LHCN-M2 (cell line): Measurements from ENCODE around the gene MX2. TPM values are rescaled to one million over a fixed set of nuclear protein-coding genes. Genes with fewer than 3 reads are reported as not detected.
"Not testable (repeated sequence)": the region's sequence is repeated elsewhere in the genome, so short reads cannot be mapped to it uniquely, and the experiment has no call there.

Experiments
- DNase-seq: peaks from one replicate; pipeline ENCODE4 v3.0.0-alpha.2; 2012; ENCODE audit warnings: low read depth
- polyA plus RNA-seq: library from polyadenylated mRNA; unstranded; fragments of >200 nt; gene quantifications from one replicate; pipeline ENCODE4 v1.2.1, GENCODE V29; 2012; ENCODE audit warnings: missing spikeins
- total RNA-seq: library from RNA; depleted of rRNA; stranded (reverse); fragments of >200 nt; gene quantifications from 2 replicates; pipeline ENCODE4 v1.2.3, GENCODE V29; 2014; rRNA removed

MX2 gene, protein sequence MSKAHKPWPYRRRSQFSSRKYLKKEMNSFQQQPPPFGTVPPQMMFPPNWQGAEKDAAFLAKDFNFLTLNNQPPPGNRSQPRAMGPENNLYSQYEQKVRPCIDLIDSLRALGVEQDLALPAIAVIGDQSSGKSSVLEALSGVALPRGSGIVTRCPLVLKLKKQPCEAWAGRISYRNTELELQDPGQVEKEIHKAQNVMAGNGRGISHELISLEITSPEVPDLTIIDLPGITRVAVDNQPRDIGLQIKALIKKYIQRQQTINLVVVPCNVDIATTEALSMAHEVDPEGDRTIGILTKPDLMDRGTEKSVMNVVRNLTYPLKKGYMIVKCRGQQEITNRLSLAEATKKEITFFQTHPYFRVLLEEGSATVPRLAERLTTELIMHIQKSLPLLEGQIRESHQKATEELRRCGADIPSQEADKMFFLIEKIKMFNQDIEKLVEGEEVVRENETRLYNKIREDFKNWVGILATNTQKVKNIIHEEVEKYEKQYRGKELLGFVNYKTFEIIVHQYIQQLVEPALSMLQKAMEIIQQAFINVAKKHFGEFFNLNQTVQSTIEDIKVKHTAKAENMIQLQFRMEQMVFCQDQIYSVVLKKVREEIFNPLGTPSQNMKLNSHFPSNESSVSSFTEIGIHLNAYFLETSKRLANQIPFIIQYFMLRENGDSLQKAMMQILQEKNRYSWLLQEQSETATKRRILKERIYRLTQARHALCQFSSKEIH
- total RNA-seq, result 0.26 and 0.69 TPM in 2 replicates
- 0.11 TPM for polyA plus RNA-seq

GRCh38 chr21:41361786-41362604, at the start of gene MX2:
MX2 (plus strand) TSS chr21:41362027; CDS start chr21:41376907, 14,880 bp downstream.
- peak; percentile 54 for DNase-seq

GRCh38 chr21:41313285-41314164, 48.3 kb upstream of the MX2 start:
- DNase-seq, result not testable (repeated sequence)

DNA sequence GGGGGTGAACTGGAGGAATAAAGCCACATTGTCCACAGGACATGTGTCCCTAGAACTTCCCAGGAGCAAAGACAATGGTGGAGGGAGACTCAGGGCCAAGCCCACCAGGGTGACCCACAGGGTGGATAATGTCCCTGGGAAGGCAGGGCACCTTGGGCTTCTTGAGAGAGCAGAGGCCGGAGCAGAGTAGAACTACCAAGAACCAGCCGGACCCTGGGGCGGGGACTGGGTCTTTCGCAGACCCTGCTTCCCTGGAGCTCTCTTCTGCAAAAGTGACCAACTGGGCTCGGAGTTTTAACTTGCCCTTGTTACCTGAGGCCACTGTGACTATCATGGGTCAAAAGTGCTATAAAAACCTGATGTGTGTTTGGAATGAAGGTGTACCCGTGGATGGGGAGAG, 46.1 kb upstream of the MX2 start:
- DNase-seq, result no peak

DNA sequence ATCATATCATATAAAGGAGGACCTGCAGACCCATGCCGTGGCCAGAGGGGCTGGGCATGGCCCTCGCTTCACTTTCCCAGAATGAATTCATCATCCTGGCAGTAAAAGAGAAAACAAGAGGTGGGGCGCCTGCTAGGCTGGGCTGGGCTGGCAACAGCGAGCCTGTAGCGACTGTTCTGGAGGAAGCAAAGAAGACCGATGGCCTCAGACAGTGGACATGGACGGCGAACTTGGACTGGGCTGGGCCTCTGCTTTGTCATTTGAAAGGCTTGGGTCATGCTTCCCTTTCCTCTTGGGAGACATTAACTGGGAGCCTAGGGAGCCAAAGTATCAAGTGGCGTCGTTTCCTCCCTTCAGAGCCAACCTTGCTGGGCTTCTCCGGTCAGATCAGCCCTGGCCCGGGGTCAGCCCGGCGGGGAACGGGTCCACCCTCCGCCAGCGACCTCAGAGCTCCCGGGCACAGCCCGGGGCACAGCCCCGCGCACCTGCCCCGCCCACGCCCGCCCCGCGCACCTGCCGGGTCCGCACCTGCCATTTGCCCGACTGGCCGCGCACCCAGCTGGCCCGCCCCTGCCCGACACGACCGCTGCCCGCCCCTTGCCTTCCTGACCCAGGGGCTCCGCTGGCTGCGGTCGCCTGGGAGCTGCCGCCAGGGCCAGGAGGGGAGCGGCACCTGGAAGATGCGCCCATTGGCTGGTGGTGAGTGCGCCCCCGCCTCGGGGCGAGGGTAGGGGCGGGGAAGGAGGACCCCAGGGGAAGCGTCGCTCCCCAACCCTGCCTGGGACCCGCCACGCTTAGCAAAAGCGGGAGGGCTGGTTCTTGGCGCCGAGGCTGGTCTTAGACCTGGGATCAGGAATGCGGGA, 45.4 kb upstream of the MX2 start, which contains the start of gene FAM3B:
Gene FAM3B (plus strand): TSS at position 602 of the 863 bp plus-strand sequence. CDS start 79 bp downstream, at position 681.
- DNase-seq, result no peak

DNA sequence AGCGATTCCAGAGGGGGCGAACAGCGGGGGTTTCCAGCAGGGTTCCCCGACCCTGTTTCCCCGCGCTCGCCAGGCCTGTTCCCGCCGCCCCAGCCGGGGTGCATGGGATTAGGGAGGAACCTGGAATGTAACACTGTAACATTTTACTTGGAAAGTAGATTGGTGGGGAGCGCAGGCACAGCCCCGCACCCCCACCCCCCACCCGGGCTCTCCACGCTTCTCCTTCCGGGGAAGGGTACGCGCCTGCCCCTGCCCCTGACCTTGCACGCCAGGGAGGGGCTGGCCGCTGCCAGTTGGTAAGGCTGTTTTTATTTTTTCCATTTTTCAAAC, 44.8 kb upstream of the MX2 start:
- no peak for DNase-seq

- DNase-seq, result no peak
Measured at GRCh38 chr21:41317458-41317857, 44.4 kb upstream of the MX2 start.

DNA sequence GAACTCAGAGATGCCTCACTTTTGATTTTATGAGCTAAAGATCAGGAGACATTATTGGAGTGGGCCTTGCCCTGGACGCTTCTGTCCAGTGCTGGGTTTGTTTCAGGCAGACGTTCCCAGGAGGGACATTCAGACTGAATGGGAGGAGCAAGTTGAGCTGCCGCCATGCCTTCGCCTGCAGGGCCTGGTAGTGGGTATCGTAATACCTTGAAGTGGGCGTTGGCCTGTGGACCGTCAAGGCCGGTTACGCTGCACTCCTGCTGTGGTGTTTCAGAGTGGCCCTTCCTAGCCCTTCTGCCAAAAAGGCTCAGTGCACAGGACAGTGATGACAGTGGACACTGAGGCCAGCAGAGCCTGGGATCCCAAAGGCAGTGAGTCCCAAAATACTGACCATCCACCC, 43.6 kb upstream of the MX2 start:
- no peak for DNase-seq

- no peak for DNase-seq
Measured at GRCh38 chr21:41319273-41319672, 42.6 kb upstream of the MX2 start.

GRCh38 chr21:41321211-41321907, 40.5 kb upstream of the MX2 start:
- DNase-seq, result no peak

GRCh38 chr21:41321908-41322495, 39.8 kb upstream of the MX2 start:
- no peak for DNase-seq

- no peak for DNase-seq
Measured at GRCh38 chr21:41322496-41323382, 39.1 kb upstream of the MX2 start.

- no peak for DNase-seq
Measured at GRCh38 chr21:41325138-41325912, 36.5 kb upstream of the MX2 start.

DNA sequence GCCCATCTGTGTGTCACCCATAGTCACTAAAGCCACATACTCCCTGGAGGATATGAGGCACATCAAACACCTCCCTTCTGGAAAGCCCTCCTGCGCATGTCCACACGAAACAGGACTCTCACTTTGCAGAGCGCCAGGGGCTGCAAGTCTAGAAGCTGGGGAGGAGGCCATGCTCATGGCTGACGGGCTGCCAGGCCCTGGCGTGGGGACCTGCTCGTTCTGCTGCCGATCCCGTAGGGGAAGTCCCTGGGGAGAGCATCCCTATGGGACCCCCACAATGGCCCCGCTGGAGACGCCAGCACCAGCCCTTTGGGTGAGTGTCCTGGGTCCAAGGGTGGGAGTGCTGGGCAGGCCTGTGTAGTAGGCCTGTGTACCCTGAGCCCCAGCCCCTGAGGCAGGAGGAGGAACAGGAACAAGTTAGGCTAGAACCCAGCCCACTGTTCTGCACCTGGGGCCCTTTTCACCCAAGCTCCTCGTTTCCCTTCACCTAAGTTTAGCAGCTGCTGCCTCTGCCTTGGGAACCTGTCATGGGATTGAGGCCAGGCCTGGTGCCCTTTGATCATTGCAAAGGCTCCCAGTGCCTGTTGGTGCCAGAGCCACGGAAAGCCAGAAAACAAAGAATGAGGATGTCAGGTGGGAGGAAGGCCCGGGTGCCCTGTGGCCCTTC, 35.3 kb upstream of the MX2 start:
- DNase-seq, result no peak

GRCh38 chr21:41327753-41328152, 34.1 kb upstream of the MX2 start:
- DNase-seq, result no peak

- no peak for DNase-seq
Measured at GRCh38 chr21:41328660-41329607, 32.9 kb upstream of the MX2 start.
